Gastrocnemius medialis (tissue), 4 donors: Measurements from ENCODE around the gene AMZ2. TPM values are rescaled to one million over a fixed set of nuclear protein-coding genes. Genes with fewer than 3 reads are reported as not detected.

Experiments
- ATAC-seq, 2 donors: fragments of 150-250 bp; one replicate each; pipeline ENCODE4 v1.9.1; 2016
- DNase-seq, 2 donors: peaks; one replicate each; pipeline ENCODE4 v3.0.0-alpha.2; 2019
- H3K27ac ChIP-seq, 4 donors: fragments of 200-600 bp; sonication (generic); 1 replicate in 1 of 4; 2 replicates in 3 of 4; pipeline ENCODE4 v1.5.1; 2016 to 2018; ENCODE audit warnings: mild to moderate bottlenecking in 2 of 4, moderate library complexity in 1 of 4
- H3K27me3 ChIP-seq, 3 donors: fragments of 200-600 bp; sonication (generic) in 2 of 3; 1 replicate in 1 of 3; 2 replicates in 2 of 3; pipeline versions ENCODE4 v1.5.1 to v1.6.0; 2016 to 2019; ENCODE audit warnings: mild to moderate bottlenecking in 1 of 3, moderate library complexity in 1 of 3
- H3K36me3 ChIP-seq, 2 donors: fragments of 200-600 bp; sonication (generic) in 1 of 2; one replicate each; pipeline ENCODE4 v1.5.1; 2017 to 2018
- H3K4me1 ChIP-seq, 2 donors: fragments of 200-600 bp; sonication (generic) in 1 of 2; one replicate each; pipeline ENCODE4 v1.5.1; 2016 to 2017; ENCODE audit warnings: mild to moderate bottlenecking in 2 of 2
- H3K4me3 ChIP-seq, 4 donors: fragments of 200-600 bp; sonication (generic) in 3 of 4; 1 replicate in 1 of 4; 2 replicates in 3 of 4; pipeline ENCODE4 v1.5.1; 2016 to 2019; ENCODE audit warnings: mild to moderate bottlenecking in 2 of 4
- H3K9me3 ChIP-seq, 3 donors: fragments of 200-600 bp; sonication (generic) in 2 of 3; 1 replicate in 1 of 3; 2 replicates in 2 of 3; pipeline ENCODE4 v1.5.1; 2016 to 2019
- CTCF ChIP-seq, 5 experiments: fragments of 450-650 bp in 3 of 5; fragments of 200-600 bp in 2 of 5; sonication (generic) in 2 of 5; IDR thresholded peaks in 4 of 5; conservative IDR thresholded peaks in 1 of 5; 1 replicate in 4 of 5; 2 replicates in 1 of 5; pipeline ENCODE4 v1.5.1; 2016 to 2019; ENCODE audit warnings: antibody characterized with exemption in 5 of 5, mild to moderate bottlenecking in 3 of 5, moderate library complexity in 3 of 5
- POLR2A ChIP-seq, 2 donors: fragments of 450-650 bp; IDR thresholded peaks; one replicate each; pipeline ENCODE4 v1.6.1; 2017; ENCODE audit warnings: antibody characterized with exemption in 2 of 2, mild to moderate bottlenecking in 2 of 2, moderate library complexity in 2 of 2
- in situ Hi-C, 4 donors: fragments of 200-750 bp; cut with MboI; loops; one replicate each; pipeline versions ENCODE4 v1.15.0 to v1.8.0; 2017; ENCODE audit warnings: low sequenced_read_pairs in 4 of 4
- intact Hi-C: fragments of 100-400 bp; cut with DNase I; formaldehyde crosslinking; loops from one replicate; pipeline ENCODE4 v1.15.1; 2023; ENCODE audit warnings: low total_unique reads
- total RNA-seq, 4 donors: library from RNA; depleted of rRNA; stranded (reverse); fragments of >200 nt; gene quantifications; one replicate each; pipeline versions ENCODE4 v1.1.0 to v1.2.3, GENCODE V29; 2016

Gene AMZ2
- total RNA-seq, 4 donors from 2014 or later, result 47.6 to 86.9 (median 61.8) TPM

GRCh38 chr17:68298601-68299000, 50.8 kb downstream of the AMZ2 start:
- no peaks in the 10 kb centered on the region for H3K36me3 ChIP-seq
- DNase-seq, result no peak
- no peaks in the 10 kb centered on the region for H3K27me3 ChIP-seq
- no peak overlapping the region for H3K27ac ChIP-seq
- H3K9me3 ChIP-seq, result no peaks in the 10 kb centered on the region
- TF ChIP-seq POLR2A (IDR thresholded peaks at IDR 0.05), result no peak
- no peak for TF ChIP-seq CTCF (IDR thresholded peaks at IDR 0.05 in 4 of 5, conservative IDR thresholded peaks at IDR 0.05 in 1 of 5)
- ATAC-seq, result no peak
- intact Hi-C loops, result no loop called here
- H3K4me3 ChIP-seq, result no peak overlapping the region
- peaks cover 17 to 24% of the 10 kb centered on the region in 2 donors for H3K4me1 ChIP-seq
- in situ Hi-C loops, result no loop called here

GRCh38 chr17:68299817-68300216, 52.0 kb downstream of the AMZ2 start:
- intact Hi-C loops (no loop called here), in situ Hi-C loops (no loop called here)
- Histone ChIP-seq H3K4me1 (peaks cover 17 to 24% of the 10 kb centered on the region in 2 donors), H3K27ac (no peak overlapping the region), H3K9me3 (no peaks in the 10 kb centered on the region), H3K4me3 (no peak overlapping the region), H3K36me3 (no peaks in the 10 kb centered on the region), H3K27me3 (no peaks in the 10 kb centered on the region)
- ATAC-seq (no peak), DNase-seq (no peak)
- no peak for TF ChIP-seq CTCF (IDR thresholded peaks at IDR 0.05 in 4 of 5, conservative IDR thresholded peaks at IDR 0.05 in 1 of 5)
- TF ChIP-seq POLR2A (IDR thresholded peaks at IDR 0.05), result no peak

GRCh38 chr17:68301438-68301959, 53.7 kb downstream of the AMZ2 start:
- Histone ChIP-seq H3K27me3 (no peaks in the 10 kb centered on the region), H3K4me1 (peaks cover 13 to 19% of the 10 kb centered on the region in 2 donors), H3K36me3 (no peaks in the 10 kb centered on the region), H3K27ac (no peak overlapping the region), H3K4me3 (no peak overlapping the region), H3K9me3 (no peaks in the 10 kb centered on the region)
- in situ Hi-C loops, result no loop called here
- ATAC-seq, result no peak
- TF ChIP-seq POLR2A (IDR thresholded peaks at IDR 0.05), result no peak
- DNase-seq, result no peak
- intact Hi-C loops, result no loop called here

GRCh38 chr17:68302066-68302564, 54.3 kb downstream of the AMZ2 start:
- in situ Hi-C loops, result no loop called here
- intact Hi-C loops, result no loop called here
- Histone ChIP-seq H3K27me3 (no peaks in the 10 kb centered on the region), H3K4me1 (peaks cover 9 to 13% of the 10 kb centered on the region in 2 donors), H3K4me3 (no peak overlapping the region), H3K27ac (no peak overlapping the region), H3K9me3 (no peaks in the 10 kb centered on the region), H3K36me3 (no peaks in the 10 kb centered on the region)
- ATAC-seq, result no peak
- DNase-seq, result no peak
- no peak for TF ChIP-seq CTCF (IDR thresholded peaks at IDR 0.05 in 4 of 5, conservative IDR thresholded peaks at IDR 0.05 in 1 of 5)
- no peak for TF ChIP-seq POLR2A (IDR thresholded peaks at IDR 0.05)

GRCh38 chr17:68302666-68303065, 54.8 kb downstream of the AMZ2 start:
- intact Hi-C loops, result no loop called here
- no peak for DNase-seq
- in situ Hi-C loops, result no loop called here
- Histone ChIP-seq H3K36me3 (no peaks in the 10 kb centered on the region), H3K9me3 (no peaks in the 10 kb centered on the region), H3K27me3 (no peaks in the 10 kb centered on the region), H3K4me3 (no peak overlapping the region), H3K4me1 (peaks cover 4 to 7% of the 10 kb centered on the region in 2 donors), H3K27ac (no peak overlapping the region)
- ATAC-seq, result no peak
- TF ChIP-seq POLR2A (IDR thresholded peaks at IDR 0.05), result no peak
- TF ChIP-seq CTCF (IDR thresholded peaks at IDR 0.05 in 4 of 5, conservative IDR thresholded peaks at IDR 0.05 in 1 of 5), result no peak
